Measurements from ENCODE around the gene FCSK.
A peak's percentile ranks its signal among the peaks of the same experiment; 100 is the strongest.

FCSK gene

GRCh38 chr16:70438969-70439862 lies 15.2 kb upstream of the FCSK start, which contains the start of gene ST3GAL2 (continued):
- TF ChIP-seq ZNF677 (tag by site-specific recombination; IDR thresholded peaks at IDR 0.05) (no peak), ZNF473 (tag by site-specific recombination; IDR thresholded peaks at IDR 0.05) (no peak), ZNF133 (tag by site-specific recombination; IDR thresholded peaks at IDR 0.05) (no peak), ZNF660 (tag by site-specific recombination; IDR thresholded peaks at IDR 0.05) (no peak), REPIN1 (tag by site-specific recombination; IDR thresholded peaks at IDR 0.05; ENCODE audit: low read depth) (peak; percentile 45; the same call in 1 of the 2 replicates), ZNF555 (tag by site-specific recombination; conservative IDR thresholded peaks at IDR 0.05) (no peak), ZNF148 (tag by site-specific recombination; IDR thresholded peaks at IDR 0.05; ENCODE audit: borderline replicate concordance) (no peak), ZNF76 (tag by site-specific recombination; IDR thresholded peaks at IDR 0.05; ENCODE audit: borderline replicate concordance, low read depth) (peak; percentile 100), ZNF549 (tag by site-specific recombination; IDR thresholded peaks at IDR 0.05) (no peak), ZNF560 (tag by site-specific recombination; IDR thresholded peaks at IDR 0.05; ENCODE audit: borderline replicate concordance) (no peak), ZNF335 (tag by site-specific recombination; conservative IDR thresholded peaks at IDR 0.05) (peak; percentile 98), ZNF302 (tag by site-specific recombination; IDR thresholded peaks at IDR 0.05; ENCODE audit: low read depth) (no peak), ZNF280C (tag by site-specific recombination; IDR thresholded peaks at IDR 0.05) (no peak), ZNF214 (tag by site-specific recombination; IDR thresholded peaks at IDR 0.05; ENCODE audit: borderline replicate concordance) (no peak), ZNF510 (tag by site-specific recombination; IDR thresholded peaks at IDR 0.05; ENCODE audit: insufficient replicate concordance) (no peak), ZNF664 (tag by site-specific recombination; IDR thresholded peaks at IDR 0.05) (no peak), SP3 (tag by site-specific recombination; IDR thresholded peaks at IDR 0.05) (peak; percentile 100), ZNF623 (tag by site-specific recombination; IDR thresholded peaks at IDR 0.05) (no peak), ZNF404 (tag by site-specific recombination; IDR thresholded peaks at IDR 0.05) (no peak), ZNF768 (tag by site-specific recombination; IDR thresholded peaks at IDR 0.05) (no peak), ELK4 (IDR thresholded peaks at IDR 0.05; ENCODE audit: borderline replicate concordance, low read depth, low read length) (no peak), ZNF571 (tag by site-specific recombination; IDR thresholded peaks at IDR 0.05) (no peak), ZBTB21 (tag by site-specific recombination; IDR thresholded peaks at IDR 0.05) (0 out of 2 replicates have a peak, but pooled peaks have one; percentile 32), AEBP2 (tag by site-specific recombination; IDR thresholded peaks at IDR 0.05; ENCODE audit: borderline replicate concordance) (no peak), ZNF791 (tag by site-specific recombination; IDR thresholded peaks at IDR 0.05) (no peak), ZBTB1 (tag by site-specific recombination; IDR thresholded peaks at IDR 0.05) (no peak), ZNF501 (tag by site-specific recombination; IDR thresholded peaks at IDR 0.05) (peak; percentile 24; the same call in 1 of the 2 replicates), YY2 (tag by site-specific recombination; IDR thresholded peaks at IDR 0.05) (peak; percentile 95), ZBTB44 (tag by site-specific recombination; IDR thresholded peaks at IDR 0.05) (0 out of 2 replicates have a peak, but pooled peaks have one; percentile 48), ZNF621 (tag by site-specific recombination; IDR thresholded peaks at IDR 0.05) (no peak), ZNF366 (tag by site-specific recombination; conservative IDR thresholded peaks at IDR 0.05) (peak; percentile 90)

Measured in HEK293 (cell line).